Hindlimb muscle (tissue), 1 donor: ENCODE results near the gene TENT5A. TPM values are rescaled to one million over a fixed set of nuclear protein-coding genes. Genes with fewer than 3 reads are reported as not detected.
"Not testable (repeated sequence)": the region's sequence is repeated elsewhere in the genome, so short reads cannot be mapped to it uniquely, and the experiment has no call there.

Experiments used
- DNase-seq: peaks from one replicate; pipeline ENCODE4 v3.0.0-alpha.2; 2013
- polyA plus RNA-seq: library from polyadenylated mRNA; unstranded; fragments of 120-200 nt; gene quantifications from one replicate; pipeline ENCODE4 v1.2.1, GENCODE V29; 2013; ENCODE audit not compliant: insufficient read length

The TENT5A gene
- 5.8 TPM for polyA plus RNA-seq

GRCh38 chr6:81752084-81752920, at the start of gene TENT5A:
Gene TENT5A (minus strand): TSS chr6:81752681. CDS start chr6:81752141, 540 bp downstream.
- DNase-seq = peak; percentile 91

- no peak for DNase-seq
Measured at GRCh38 chr6:81801489-81801888, 49.0 kb upstream of the TENT5A start.

DNA sequence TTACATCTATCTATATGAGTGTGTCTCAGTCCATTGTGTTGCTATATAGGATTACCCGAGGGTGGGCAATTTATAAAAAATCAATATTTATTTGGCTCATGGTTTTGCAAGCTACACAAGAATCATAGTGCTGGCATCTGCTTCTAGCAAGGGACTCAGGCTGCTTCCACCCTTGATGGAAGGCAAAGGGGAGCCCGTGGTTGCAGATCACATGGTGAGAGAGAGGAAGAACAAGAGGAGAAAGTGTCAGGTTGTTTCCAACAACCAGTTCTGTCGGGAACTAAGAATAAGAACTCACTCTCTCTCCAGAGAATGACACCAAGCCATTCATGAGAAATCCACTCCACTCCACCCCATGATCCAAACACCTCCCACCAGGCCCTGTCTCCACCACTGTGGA, 48.2 kb upstream of the TENT5A start:
- no peak for DNase-seq

DNA sequence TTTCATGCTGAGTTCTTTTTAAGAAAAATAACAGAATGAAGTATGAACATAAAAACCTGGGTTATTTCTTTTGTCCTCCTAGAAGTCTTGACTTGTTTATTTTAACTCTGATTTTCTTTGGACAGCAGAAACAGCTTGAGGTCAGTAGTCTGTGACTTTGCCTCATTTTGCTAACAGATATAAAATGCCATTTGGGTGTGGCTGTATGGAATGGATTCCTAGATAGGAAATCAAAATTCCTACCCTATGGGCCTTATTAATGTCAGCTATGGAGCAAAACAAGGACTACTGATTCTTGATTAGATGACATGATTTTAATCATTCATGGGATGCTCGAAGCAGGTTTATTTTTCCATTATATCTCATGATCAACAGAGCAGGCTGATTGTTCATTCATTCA, 46.8 kb upstream of the TENT5A start:
- DNase-seq = no peak

DNA sequence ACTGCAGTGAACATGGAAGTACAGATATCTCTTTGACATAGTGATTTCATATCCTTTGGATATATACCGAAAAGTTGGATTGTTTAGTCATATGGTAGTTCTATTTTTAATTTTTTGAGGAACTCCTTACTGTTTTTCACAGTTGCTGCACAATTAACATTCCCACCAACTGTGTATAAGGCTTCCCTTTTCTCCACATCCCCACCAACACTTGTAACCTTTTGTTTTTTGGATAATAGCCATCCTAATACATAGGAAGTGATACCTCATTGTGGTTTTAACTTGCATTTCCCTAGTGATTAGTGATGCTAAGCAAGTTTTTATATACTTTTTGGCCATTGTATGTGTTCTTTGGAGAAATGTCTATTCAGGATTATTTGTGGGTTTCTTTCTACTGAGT, 45.1 kb upstream of the TENT5A start:
- DNase-seq = no peak

DNA sequence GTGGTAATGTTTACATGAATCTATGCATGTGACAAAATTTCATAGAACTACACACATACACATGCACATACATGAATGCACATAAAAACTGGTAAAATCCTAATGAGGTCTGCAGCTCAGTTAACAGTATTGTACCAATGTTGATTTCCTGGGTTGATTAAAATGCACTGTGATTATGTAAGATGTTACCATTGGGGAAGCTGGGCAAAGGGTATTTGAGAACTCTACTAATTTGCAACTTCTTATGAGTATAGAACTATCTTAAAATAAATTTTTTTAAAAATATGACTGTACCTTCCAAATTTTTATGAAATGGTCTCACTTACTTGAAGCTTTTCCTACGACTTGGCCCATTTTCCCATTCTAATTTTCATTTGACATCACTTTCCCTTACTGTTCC, 43.4 kb upstream of the TENT5A start:
- no peak for DNase-seq

- no peak for DNase-seq
Measured at GRCh38 chr6:81793821-81794475, 41.5 kb upstream of the TENT5A start.

DNA sequence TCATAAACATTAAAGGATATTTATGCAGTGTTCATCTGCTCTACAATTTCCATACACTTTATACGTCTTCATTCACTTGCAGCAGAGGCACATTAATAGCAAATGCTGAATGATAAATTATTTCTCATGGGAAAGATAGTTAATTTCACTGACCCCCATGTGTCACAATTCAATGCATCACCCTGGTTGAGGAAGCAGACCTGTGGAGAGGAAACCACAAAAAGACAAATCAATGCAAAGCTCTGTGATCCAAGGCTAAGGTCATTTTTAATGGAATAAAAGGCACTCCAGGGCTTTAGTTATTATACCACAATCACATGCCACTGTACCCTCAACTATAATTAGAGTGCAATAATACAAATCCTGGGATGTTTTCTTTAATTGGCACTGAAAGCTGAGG, 40.3 kb upstream of the TENT5A start:
- no peak for DNase-seq

DNA sequence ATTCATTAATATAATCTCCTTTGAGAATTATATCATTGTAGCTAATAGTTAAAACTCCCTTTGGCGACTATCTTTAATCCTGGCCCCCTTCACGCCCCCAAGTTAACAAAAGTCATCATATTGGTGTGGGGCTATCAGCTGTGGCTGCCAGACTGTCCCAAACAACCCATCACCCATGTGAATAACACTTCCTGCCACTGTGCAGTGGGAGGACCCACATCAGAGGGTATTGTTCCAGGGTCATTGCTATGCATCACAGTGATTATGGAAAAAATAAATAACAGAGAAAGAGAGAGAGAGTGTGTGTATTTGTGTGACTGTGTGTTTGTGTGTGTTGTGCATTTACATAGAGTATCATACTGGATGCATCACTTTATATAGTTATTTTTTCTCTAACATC, 39.3 kb upstream of the TENT5A start:
- no peak for DNase-seq

- no peak for DNase-seq
Measured at GRCh38 chr6:81790034-81790433, 37.6 kb upstream of the TENT5A start.

DNA sequence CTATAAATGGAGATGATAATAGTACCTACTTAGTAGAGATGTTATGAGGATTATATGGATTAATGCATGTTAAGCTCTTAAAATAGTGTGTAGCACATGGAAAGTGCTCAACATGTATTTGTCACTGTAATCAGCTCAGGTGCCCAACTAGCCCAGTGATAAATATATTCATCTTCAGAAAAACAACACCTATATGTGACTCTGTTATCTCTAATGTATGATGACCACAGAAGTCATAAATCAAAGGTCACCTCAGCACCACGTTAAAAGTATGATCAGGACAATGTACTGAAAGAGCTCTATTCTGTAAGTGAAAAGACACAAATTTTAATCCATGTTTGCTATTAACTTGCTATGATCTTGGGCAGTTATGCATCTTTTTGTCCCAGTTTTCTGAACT, 36.8 kb upstream of the TENT5A start:
- no peak for DNase-seq

- DNase-seq = no peak
Measured at GRCh38 chr6:81788748-81789147, 36.3 kb upstream of the TENT5A start.

DNA sequence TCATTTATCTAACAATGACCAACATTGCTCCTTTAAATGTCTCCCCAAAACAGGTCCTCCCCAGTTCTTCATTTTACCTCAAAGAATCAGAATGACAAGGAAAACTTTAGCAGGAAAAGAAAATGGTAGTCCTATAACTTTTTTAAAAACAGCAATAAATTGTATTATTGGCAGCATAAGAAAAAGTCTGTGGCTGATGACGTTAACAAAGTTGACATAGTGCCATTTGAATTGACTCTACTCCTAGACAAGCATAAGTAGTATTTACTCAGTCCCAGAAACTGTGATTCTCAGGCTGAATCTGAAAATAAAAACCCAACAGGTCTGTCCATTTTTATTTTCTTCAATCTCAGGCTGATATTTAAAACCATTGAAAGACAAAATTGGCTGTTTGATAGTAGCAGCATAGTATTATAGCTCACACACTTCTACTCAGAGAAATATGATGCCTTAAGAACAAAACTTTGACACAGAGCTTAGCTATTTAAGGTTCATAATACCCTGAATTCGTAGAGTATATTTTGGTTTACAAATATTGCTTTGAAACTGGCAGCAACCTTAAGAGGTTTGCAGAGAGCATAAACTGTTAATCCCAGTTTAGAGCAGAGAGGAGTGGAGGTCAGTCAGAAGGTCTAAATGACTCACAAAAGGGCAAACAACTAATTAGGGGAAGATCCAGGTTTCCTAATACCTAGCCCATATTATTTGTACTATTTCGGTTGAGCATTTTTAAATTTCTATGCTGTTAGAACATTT, 35.0 kb upstream of the TENT5A start:
- DNase-seq = no peak

- DNase-seq = no peak
Measured at GRCh38 chr6:81786150-81786549, 33.7 kb upstream of the TENT5A start.

DNA sequence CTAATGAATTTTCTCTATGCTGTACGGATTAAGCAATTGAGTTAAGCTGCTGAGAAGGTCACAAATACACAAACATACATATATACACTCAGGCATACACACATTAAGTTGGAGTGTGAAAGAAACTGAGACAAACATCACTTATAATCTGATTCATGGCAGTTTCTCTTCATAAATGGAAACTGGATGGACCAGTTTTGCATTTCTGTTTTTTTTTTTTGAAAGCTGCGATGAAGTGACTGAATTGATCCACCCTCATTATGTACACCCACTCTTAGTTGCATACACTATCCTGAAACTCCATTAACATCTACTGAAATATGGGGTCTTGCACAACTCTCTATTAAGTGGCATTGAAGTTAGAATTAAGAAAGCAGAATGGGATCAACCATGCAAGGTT, 32.9 kb upstream of the TENT5A start:
- DNase-seq = no peak

DNA sequence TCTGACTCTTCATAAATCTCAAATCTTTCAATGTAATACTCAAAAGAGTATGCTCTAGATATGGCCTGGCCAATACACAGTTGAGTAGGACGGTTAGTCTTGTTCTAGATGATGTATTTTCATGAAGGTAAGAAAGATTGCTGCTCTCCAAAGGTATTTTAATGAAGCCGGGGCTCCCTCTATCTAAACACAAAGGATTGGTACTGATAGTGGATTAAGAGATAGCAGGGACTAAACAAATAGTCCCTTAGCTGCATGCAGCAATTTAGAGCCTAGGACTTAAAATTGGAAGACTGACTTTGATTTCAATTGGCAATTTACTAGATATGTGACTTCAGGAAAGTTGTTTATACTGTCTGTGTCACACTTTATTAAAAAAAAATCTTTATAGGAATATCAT, 31.4 kb upstream of the TENT5A start:
- no peak for DNase-seq

- no peak for DNase-seq
Measured at GRCh38 chr6:81781624-81782023, 29.1 kb upstream of the TENT5A start.

DNA sequence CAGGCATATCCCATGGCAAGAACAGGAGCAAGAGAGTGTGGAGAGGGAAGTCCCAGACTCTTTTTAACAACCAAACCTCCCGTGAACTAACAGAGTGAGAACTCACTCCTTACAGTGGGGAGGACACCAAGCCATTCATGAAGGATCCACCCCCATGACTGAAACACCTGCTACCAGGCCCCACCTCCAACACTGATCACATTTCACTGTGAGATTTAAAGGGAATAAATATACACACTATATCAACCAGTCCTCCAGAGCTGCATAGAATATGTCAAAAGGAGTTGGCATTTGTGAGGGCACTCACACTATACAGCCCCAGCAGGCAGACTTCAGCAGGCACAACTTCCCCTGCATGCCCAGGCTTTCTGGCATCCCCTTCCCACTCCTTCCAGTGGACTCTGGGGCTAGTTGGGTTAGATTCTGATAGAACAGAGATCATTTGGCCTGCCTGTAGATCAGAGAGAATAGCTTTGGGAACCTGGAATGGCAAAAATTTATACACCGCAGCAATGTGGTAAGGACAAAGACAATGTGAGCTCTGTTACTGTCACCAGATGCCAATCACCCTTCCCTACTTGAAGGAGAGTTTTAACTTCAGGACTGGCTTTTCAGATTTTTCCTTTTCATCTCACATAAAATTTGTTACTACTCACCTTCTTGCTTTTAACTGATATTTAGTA, 25.2 kb upstream of the TENT5A start:
- DNase-seq = no peak

GRCh38 chr6:81776219-81776618, 23.7 kb upstream of the TENT5A start:
- DNase-seq = not testable (repeated sequence)

DNA sequence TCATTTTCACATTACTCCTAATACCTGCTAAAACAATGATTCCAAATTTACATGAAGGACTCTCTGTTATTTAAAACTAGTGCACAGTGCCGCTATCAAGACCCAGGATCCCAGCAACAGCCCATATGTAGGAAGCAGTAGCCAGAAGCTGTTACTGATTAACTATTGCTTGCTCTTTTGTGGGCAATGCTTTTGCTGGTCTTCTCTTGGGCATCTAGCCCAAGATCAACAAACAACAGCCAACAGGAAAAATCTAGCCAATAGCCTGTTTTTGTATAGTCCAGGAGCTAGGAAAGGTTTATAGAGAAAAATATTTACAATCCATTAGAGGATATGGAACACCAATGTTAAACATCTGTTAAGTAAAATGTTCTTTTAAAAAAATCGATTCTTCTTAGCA, 22.1 kb upstream of the TENT5A start:
- no peak for DNase-seq

GRCh38 chr6:81773887-81774286, 21.4 kb upstream of the TENT5A start:
- no peak for DNase-seq

DNA sequence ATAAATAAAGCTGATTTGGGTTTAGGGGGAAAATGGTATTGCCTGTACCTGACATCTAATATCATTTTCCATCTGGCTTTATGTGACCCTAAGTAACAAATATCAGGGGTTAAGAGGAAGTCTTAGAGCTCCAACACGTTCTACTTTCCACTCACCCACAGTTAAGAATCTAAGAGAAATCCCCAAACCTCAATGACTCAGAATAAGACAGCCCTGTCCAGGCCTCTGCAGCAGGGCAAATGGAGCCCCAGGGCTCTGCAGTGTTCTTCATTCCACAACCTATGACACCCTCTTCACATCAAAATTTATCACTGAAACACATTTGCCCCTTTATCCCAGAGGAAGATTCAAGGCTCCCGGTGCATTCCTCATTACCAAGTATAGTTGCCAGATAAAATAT, 20.3 kb upstream of the TENT5A start:
- no peak for DNase-seq

DNA sequence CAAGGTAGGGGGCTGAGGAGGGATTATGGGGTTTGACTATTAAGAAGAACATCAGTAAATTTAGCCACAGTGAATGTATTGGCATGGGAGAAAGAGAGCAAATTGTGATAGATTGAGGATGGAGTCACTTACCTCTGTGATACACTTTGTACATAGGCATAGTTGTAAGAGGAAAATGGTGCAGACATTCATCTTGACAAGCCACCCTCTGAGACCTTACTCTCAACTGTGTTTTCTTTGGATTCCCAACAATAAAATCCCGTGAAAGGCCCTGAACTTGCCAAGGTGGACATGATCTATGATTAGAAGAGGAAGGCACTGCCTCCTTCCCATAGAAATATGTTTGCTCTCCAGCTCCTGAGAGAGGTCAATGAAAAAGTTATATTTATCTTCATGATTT, 18.6 kb upstream of the TENT5A start:
- DNase-seq = no peak
